K562 (cell line): ENCODE results near the gene GNG7. TPM values are rescaled to one million over a fixed set of nuclear protein-coding genes. Genes with fewer than 3 reads are reported as not detected.

Source experiments
- CTCF ChIP-seq, 3 experiments: IDR thresholded peaks in 2 of 3; conservative IDR thresholded peaks in 1 of 3; 2 replicates each; pipeline ENCODE4 v1.5.1; 2011 to 2012; ENCODE audit warnings: low read length in 3 of 3, mild to moderate bottlenecking in 3 of 3, control low read depth in 2 of 3, improper control_type of control experiment in 1 of 3, inconsistent platforms in 1 of 3, low read depth in 1 of 3, mixed read lengths in 1 of 3, moderate library complexity in 1 of 3; ENCODE audit not compliant: insufficient read depth in 2 of 3
- DPF2 ChIP-seq: fragments of 450-650 bp; IDR thresholded peaks from 2 replicates; pipeline ENCODE4 v1.6.1; 2016
- JUND ChIP-seq, 2 experiments: IDR thresholded peaks; 2 replicates in 1 of 2; 3 replicates in 1 of 2; pipeline ENCODE4 v1.6.1; 2011; ENCODE audit warnings: borderline replicate concordance in 2 of 2, low read depth in 2 of 2, low read length in 2 of 2, improper control_type of control experiment in 1 of 2, missing biosample characterization in 1 of 2, missing genetic modification characterization in 1 of 2, missing genetic modification reagents in 1 of 2
- NFE2 ChIP-seq: IDR thresholded peaks from 2 replicates; pipeline ENCODE4 v1.6.1; 2014; ENCODE audit warnings: antibody characterized with exemption, low read depth
- NR4A1 ChIP-seq, 2 experiments: fragments of 250-450 bp in 1 of 2; fragments of 450-650 bp in 1 of 2; sonication (Bioruptor Pico) in 1 of 2; IDR thresholded peaks; 2 replicates each; pipeline versions ENCODE4 v1.4.0 to v1.6.1; 2016 to 2020; ENCODE audit warnings: mild to moderate bottlenecking in 2 of 2, missing compliant biosample characterization in 1 of 2, missing genetic modification characterization in 1 of 2, moderate library complexity in 1 of 2
- PKNOX1 ChIP-seq: fragments of 450-650 bp; IDR thresholded peaks from 2 replicates; pipeline ENCODE4 v1.6.1; 2016
- POLR2G ChIP-seq: fragments of 200-400 bp; formaldehyde crosslinking; IDR thresholded peaks from 2 replicates; pipeline ENCODE4 v1.6.1; 2017; ENCODE audit warnings: low read depth, mild to moderate bottlenecking, antibody characterized with exemption, low read length, moderate library complexity
- RREB1 ChIP-seq: fragments of 250-450 bp; sonication (Bioruptor Pico); IDR thresholded peaks from 2 replicates; pipeline ENCODE4 v1.4.0; 2020
- SMARCA4 ChIP-seq: fragments of 450-650 bp; IDR thresholded peaks from 2 replicates; pipeline ENCODE4 v1.6.1; 2016
- ZBTB7A ChIP-seq: IDR thresholded peaks from 2 replicates; pipeline ENCODE4 v1.6.1; 2011; ENCODE audit warnings: low read depth, mild to moderate bottlenecking, low read length, moderate library complexity, borderline replicate concordance; ENCODE audit not compliant: control insufficient read depth
- ZNF316 ChIP-seq: fragments of 450-650 bp; IDR thresholded peaks from 2 replicates; pipeline ENCODE4 v1.6.1; 2016
- ZNF395 ChIP-seq: fragments of 200-800 bp; sonication (Bioruptor generic); IDR thresholded peaks from 2 replicates; pipeline ENCODE4 v1.6.1; 2017; ENCODE audit warnings: missing genetic modification characterization, missing compliant biosample characterization
- ZNF644 ChIP-seq: fragments of 200-800 bp; sonication (Bioruptor generic); IDR thresholded peaks from 2 replicates; pipeline ENCODE4 v1.6.1; 2016; ENCODE audit warnings: low read depth, missing genetic modification characterization, missing compliant biosample characterization
- polyA plus RNA-seq, 8 experiments: library from polyadenylated mRNA; depleted of rRNA in 4 of 8; stranded (reverse) in 5 of 8; unstranded in 3 of 8; fragments of >200 nt; fragmentation: Nextera tagmentation in 2 of 8; fragmentation: Illumina TruSeq in 1 of 8; extraction: Ambion mirVana in 2 of 8; extraction: Trizol in 1 of 8; gene quantifications; 2 replicates each; pipeline versions ENCODE4 v1.2.1 to v1.2.3, GENCODE V29; 2011 to 2014; ENCODE audit warnings: inconsistent platforms in 1 of 8, missing spikeins in 1 of 8
- total RNA-seq, 7 experiments: library from RNA; depleted of rRNA in 6 of 7; stranded (reverse); fragments of >200 nt in 6 of 7; fragmentation: Illumina TruSeq in 2 of 7; extraction: Trizol in 2 of 7; gene quantifications; 2 replicates each; pipeline versions ENCODE4 v1.2.1 to v1.2.3, GENCODE V29; 2011 to 2021; ENCODE audit warnings: low replicate concordance in 1 of 7
- TF ChIP-seq, protein P1 (sequence below): sonication (generic); formaldehyde crosslinking; IDR thresholded peaks from 2 replicates; pipeline ENCODE4 v1.8.1; 2022; ENCODE audit warnings: missing genetic modification reagents

The GNG7 gene
- total and polyA plus RNA-seq, 9 of the 15 experiments (the other 6 are each of a cell fraction or from before 2014, with no cell fraction given): 0.01 to 0.20 (median 0.06) TPM; not detected in 1

DNA sequence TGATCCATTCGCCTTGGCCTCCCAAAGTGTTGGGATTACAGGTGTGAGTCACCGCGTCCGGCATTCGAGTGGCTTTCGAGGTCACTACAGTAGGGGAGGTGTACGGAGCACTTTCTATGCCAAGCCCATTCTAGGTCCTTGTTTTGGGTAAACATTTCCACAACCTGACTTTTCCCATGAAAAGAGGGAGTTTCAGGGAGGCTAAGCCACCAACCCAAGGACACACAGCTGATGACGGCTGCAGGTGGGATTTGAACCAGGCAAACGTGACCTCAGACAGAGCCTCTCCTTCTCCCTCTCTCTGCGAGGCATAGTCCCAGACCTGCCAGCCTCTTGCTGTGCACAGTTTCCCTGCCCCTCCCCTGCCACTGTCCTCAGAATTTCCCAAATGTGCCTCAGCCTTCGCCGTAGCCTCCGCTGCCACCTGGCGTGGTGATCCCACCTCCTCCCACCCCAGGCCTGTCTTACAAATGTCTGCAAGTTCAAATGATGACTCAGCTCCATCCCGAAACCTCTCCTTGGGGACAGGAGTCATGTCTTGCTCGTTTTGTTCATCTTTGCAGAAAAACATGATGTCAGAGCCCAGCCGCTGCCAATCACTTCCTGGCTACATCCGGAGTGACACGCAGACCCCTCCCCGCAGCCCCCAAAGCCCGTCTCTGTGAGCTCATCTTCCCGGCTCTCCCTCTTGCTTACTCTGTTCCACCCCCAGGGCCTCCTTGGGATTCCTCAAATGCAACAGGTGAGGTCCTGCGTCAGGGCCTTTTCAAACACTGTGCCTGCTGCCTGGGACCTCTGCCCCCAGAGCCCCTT is 233.2 kb downstream of the GNG7 start (continued):
- no peak for TF ChIP-seq RREB1 (CRISPR knock-in tag)
- peak; percentile 70 for TF ChIP-seq NFE2
- TF ChIP-seq DPF2: peak; percentile 20; the same call in 1 of the 2 replicates
- no peak for TF ChIP-seq ZNF644
- no peak for TF ChIP-seq ZNF395 (CRISPR knock-in tag)
- no peak for TF ChIP-seq POLR2G
- TF ChIP-seq PKNOX1: peak; percentile 93
- TF ChIP-seq NR4A1 (CRISPR knock-in tag; IDR thresholded peaks at IDR 0.05): no peak
- TF ChIP-seq NR4A1 (tag; IDR thresholded peaks at IDR 0.05): no peak
- TF ChIP-seq, protein P1, sequence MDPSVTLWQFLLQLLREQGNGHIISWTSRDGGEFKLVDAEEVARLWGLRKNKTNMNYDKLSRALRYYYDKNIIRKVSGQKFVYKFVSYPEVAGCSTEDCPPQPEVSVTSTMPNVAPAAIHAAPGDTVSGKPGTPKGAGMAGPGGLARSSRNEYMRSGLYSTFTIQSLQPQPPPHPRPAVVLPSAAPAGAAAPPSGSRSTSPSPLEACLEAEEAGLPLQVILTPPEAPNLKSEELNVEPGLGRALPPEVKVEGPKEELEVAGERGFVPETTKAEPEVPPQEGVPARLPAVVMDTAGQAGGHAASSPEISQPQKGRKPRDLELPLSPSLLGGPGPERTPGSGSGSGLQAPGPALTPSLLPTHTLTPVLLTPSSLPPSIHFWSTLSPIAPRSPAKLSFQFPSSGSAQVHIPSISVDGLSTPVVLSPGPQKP: no peak
- 0 out of 6 replicates have a peak, but pooled peaks of 1 of the 3 experiments have one; percentile 4 for TF ChIP-seq CTCF (IDR thresholded peaks at IDR 0.05 in 2 of 3, conservative IDR thresholded peaks at IDR 0.05 in 1 of 3; ENCODE audit: insufficient read depth in 2 of 3, low read depth in 1 of 3, low read length in 3 of 3)
- TF ChIP-seq ZBTB7A: peak; percentile 66; the same call in 1 of the 2 replicates
- peak; percentile 64; the same call in 1 of the 2 replicates for TF ChIP-seq JUND (IDR thresholded peaks at IDR 0.05; ENCODE audit: borderline replicate concordance, low read depth, low read length)
- no peak; the same call in 1 of the 3 replicates for TF ChIP-seq JUND (tag; IDR thresholded peaks at IDR 0.05; ENCODE audit: borderline replicate concordance, low read depth, low read length)
- TF ChIP-seq SMARCA4: peak; percentile 25; the same call in 1 of the 2 replicates
- peak; percentile 97 for TF ChIP-seq ZNF316
